SU-DHL-6 (cell line): ENCODE measurements around the gene RYR2.

Source experiments
- H2AFZ ChIP-seq: fragments of 200-600 bp; sonication (generic); 2 replicates; pipeline ENCODE4 v1.6.1; 2014; ENCODE audit warnings: low read depth, mild to moderate bottlenecking, moderate library complexity, mixed read lengths, antibody characterized with exemption, low read length; ENCODE audit not compliant: severe bottlenecking
- H3F3A ChIP-seq: fragments of 200-600 bp; shearing (Covaris generic); 2 replicates; pipeline ENCODE4 v1.6.0; 2016; ENCODE audit warnings: antibody characterized with exemption, mild to moderate bottlenecking; ENCODE audit not compliant: insufficient read depth
- H3K27ac ChIP-seq: fragments of 200-600 bp; sonication (generic); 2 replicates; pipeline ENCODE4 v1.5.1; 2016; ENCODE audit warnings: low read depth, mild to moderate bottlenecking, low read length, moderate library complexity, mixed read lengths
- H3K27me3 ChIP-seq: fragments of 200-600 bp; sonication (generic), shearing (Covaris generic); 2 replicates; pipeline ENCODE4 v1.6.0; 2014; ENCODE audit warnings: mild to moderate bottlenecking, low read length
- H3K36me3 ChIP-seq: fragments of 200-600 bp; sonication (generic); 2 replicates; pipeline ENCODE4 v1.6.1; 2014; ENCODE audit warnings: mild to moderate bottlenecking, low read length, mixed read lengths
- H3K4me2 ChIP-seq: fragments of 300-600, 200-600 bp; shearing (Covaris generic), sonication (generic); 2 replicates; pipeline ENCODE4 v1.6.0; 2014; ENCODE audit warnings: low read length, low read depth, mild to moderate bottlenecking; ENCODE audit not compliant: poor library complexity, severe bottlenecking
- H3K4me3 ChIP-seq: fragments of 200-600 bp; sonication (generic); 2 replicates; pipeline ENCODE4 v1.5.1; 2014; ENCODE audit warnings: antibody characterized with exemption, low read length, mild to moderate bottlenecking, mixed read lengths; ENCODE audit not compliant: insufficient read depth, poor library complexity, severe bottlenecking
- H3K79me2 ChIP-seq: fragments of 200-600 bp; sonication (generic); 2 replicates; pipeline ENCODE4 v1.6.1; 2014; ENCODE audit warnings: mild to moderate bottlenecking, low read length, moderate library complexity; ENCODE audit not compliant: insufficient read depth
- H3K9ac ChIP-seq: fragments of 200-600 bp; sonication (generic); 2 replicates; pipeline ENCODE4 v1.7.0; 2014; ENCODE audit warnings: mild to moderate bottlenecking, low read length
- H3K9me2 ChIP-seq: fragments of 200-600 bp; sonication (generic); replicated peaks from 2 replicates; pipeline ENCODE4 v1.6.1; 2014; ENCODE audit warnings: low read length; ENCODE audit not compliant: insufficient read depth
- H3K9me3 ChIP-seq: fragments of 200-600 bp; sonication (generic); 2 replicates; pipeline ENCODE4 v1.6.1; 2014; ENCODE audit warnings: low read length, mixed read lengths; ENCODE audit not compliant: insufficient read depth
- H4K20me1 ChIP-seq: fragments of 200-600 bp; sonication (generic); 2 replicates; pipeline ENCODE4 v1.6.1; 2014; ENCODE audit warnings: low read depth, mild to moderate bottlenecking, antibody characterized with exemption, low read length, moderate library complexity, mixed read lengths
- EZH2phosphoT487 ChIP-seq: fragments of 200-600 bp; sonication (generic), shearing (Covaris generic); conservative IDR thresholded peaks from 2 replicates; pipeline ENCODE4 v1.6.1; 2018; ENCODE audit warnings: mild to moderate bottlenecking, antibody characterized with exemption, low read length, moderate library complexity, mixed read lengths
- TF ChIP-seq, protein P1 (sequence below): fragments of 200-600 bp; sonication (generic); IDR thresholded peaks from one replicate; pipeline ENCODE4 v1.5.1; 2017; ENCODE audit warnings: antibody characterized with exemption, mild to moderate bottlenecking, low read length, moderate library complexity; ENCODE audit not compliant: insufficient read depth, poor library complexity, severe bottlenecking

Gene RYR2

DNA sequence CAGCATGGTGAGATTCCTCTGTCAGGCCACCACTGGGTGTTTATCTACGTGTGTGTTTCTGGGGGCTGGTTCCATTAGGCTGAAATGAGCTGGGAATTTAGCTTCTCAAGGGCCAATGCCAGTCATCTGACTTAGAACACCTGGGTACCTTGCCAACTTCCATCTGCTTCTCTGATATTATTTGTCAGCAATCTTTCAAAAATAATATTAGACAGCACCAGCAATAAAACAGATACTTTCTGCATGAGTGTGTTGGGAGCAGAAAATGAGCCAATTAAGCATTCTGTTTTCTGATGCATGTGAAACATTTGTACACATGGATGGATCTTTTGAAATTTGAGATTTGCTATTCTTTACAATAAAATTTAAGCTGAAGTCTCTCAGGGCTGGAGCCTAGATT lies 124.1 kb downstream of the RYR2 start:
- H3K4me3 ChIP-seq, result no peak overlapping the region
- no peaks in the 10 kb centered on the region for H3F3A ChIP-seq
- no peaks in the 10 kb centered on the region for H3K79me2 ChIP-seq
- H4K20me1 ChIP-seq, result no peaks in the 10 kb centered on the region
- H3K9me3 ChIP-seq, result no peaks in the 10 kb centered on the region
- H3K27ac ChIP-seq, result no peak overlapping the region
- no peak overlapping the region for H2AFZ ChIP-seq
- no peaks in the 10 kb centered on the region for H3K9me2 ChIP-seq
- H3K36me3 ChIP-seq, result no peaks in the 10 kb centered on the region
- TF ChIP-seq EZH2phosphoT487, result no peak
- TF ChIP-seq, protein P1, sequence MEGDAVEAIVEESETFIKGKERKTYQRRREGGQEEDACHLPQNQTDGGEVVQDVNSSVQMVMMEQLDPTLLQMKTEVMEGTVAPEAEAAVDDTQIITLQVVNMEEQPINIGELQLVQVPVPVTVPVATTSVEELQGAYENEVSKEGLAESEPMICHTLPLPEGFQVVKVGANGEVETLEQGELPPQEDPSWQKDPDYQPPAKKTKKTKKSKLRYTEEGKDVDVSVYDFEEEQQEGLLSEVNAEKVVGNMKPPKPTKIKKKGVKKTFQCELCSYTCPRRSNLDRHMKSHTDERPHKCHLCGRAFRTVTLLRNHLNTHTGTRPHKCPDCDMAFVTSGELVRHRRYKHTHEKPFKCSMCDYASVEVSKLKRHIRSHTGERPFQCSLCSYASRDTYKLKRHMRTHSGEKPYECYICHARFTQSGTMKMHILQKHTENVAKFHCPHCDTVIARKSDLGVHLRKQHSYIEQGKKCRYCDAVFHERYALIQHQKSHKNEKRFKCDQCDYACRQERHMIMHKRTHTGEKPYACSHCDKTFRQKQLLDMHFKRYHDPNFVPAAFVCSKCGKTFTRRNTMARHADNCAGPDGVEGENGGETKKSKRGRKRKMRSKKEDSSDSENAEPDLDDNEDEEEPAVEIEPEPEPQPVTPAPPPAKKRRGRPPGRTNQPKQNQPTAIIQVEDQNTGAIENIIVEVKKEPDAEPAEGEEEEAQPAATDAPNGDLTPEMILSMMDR, result no peak
- no peak overlapping the region for H3K4me2 ChIP-seq
- H3K9ac ChIP-seq, result no peak overlapping the region
- H3K27me3 ChIP-seq, result no peaks in the 10 kb centered on the region

DNA sequence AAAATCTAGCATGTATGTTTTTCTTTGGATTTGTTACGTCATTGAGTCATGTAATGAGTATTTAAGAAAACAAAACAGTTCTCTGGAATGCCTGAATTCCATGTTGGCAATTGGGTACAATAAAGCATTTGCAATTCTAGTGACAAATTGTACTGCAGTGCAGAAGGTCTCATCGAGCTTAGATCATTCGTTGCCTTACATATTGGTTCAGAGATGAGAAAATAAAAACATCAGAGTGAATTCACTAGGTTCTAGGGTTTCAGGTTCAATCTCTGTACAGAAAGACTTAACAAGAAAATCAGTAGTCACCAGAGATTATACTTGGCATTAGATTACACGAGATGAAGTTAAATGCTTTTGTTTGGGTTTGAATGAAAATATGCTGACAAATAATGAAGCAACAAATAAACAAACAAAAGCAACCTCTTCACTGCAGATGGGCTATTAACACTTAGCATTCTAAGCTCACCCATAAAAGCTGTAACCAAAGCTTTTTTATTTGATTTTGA lies 124.7 kb downstream of the RYR2 start:
- Histone ChIP-seq H3K4me2 (no peak overlapping the region), H3K36me3 (no peaks in the 10 kb centered on the region), H3F3A (no peaks in the 10 kb centered on the region), H3K9me3 (no peaks in the 10 kb centered on the region), H3K4me3 (no peak overlapping the region), H3K9ac (no peak overlapping the region), H3K27ac (no peak overlapping the region), H3K27me3 (no peaks in the 10 kb centered on the region), H2AFZ (no peak overlapping the region), H3K79me2 (no peaks in the 10 kb centered on the region), H3K9me2 (no peaks in the 10 kb centered on the region), H4K20me1 (no peaks in the 10 kb centered on the region)
- no peak for TF ChIP-seq EZH2phosphoT487
- TF ChIP-seq, protein P1, result no peak

DNA sequence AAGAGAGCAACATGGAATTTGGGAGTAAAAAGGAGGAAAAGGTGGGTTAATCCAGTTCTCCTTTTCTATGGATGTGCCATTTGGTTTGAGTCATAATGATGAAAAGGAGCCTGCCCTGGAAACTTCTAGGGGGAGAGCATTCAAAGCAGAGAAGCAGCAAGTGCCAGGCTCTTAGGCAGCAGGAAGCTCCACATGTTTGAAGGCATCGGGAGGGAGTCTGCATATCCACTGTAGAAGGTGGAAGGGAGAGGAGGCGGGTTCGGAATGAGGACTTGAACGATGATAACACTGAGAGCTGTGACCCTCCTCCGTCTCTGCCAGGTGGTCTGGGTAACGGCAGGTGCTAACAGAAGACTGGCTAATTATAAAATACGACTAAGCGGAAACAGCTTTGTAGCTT lies 128.2 kb downstream of the RYR2 start:
- Histone ChIP-seq H3K9ac (no peak overlapping the region), H3K36me3 (no peaks in the 10 kb centered on the region), H3K79me2 (no peaks in the 10 kb centered on the region), H3K27me3 (no peaks in the 10 kb centered on the region), H3K9me2 (no peaks in the 10 kb centered on the region), H3K4me2 (no peak overlapping the region), H3F3A (no peaks in the 10 kb centered on the region), H4K20me1 (no peaks in the 10 kb centered on the region), H3K4me3 (no peak overlapping the region), H2AFZ (no peak overlapping the region), H3K27ac (no peak overlapping the region), H3K9me3 (no peaks in the 10 kb centered on the region)
- TF ChIP-seq EZH2phosphoT487, result no peak
- TF ChIP-seq, protein P1, result no peak
